GM18951 (cell line): Measurements from ENCODE around the gene FAM180B.
"Not testable (repeated sequence)": the region's sequence is repeated elsewhere in the genome, so short reads cannot be mapped to it uniquely, and the experiment has no call there.

Experiments
- POLR2A ChIP-seq: IDR thresholded peaks from 4 replicates; pipeline ENCODE4 v1.6.1; 2011; ENCODE audit warnings: mild to moderate bottlenecking; ENCODE audit not compliant: insufficient read length, insufficient read depth; ENCODE audit errors: extremely low read depth
- in situ Hi-C: fragments of 300-500 bp; cut with MboI; formaldehyde crosslinking; loops from one replicate; pipeline ENCODE4 v1.12.0; 2022; ENCODE audit warnings: low sequenced_read_pairs, mixed read lengths, inconsistent platforms; ENCODE audit not compliant: unreplicated experiment

Gene FAM180B

DNA sequence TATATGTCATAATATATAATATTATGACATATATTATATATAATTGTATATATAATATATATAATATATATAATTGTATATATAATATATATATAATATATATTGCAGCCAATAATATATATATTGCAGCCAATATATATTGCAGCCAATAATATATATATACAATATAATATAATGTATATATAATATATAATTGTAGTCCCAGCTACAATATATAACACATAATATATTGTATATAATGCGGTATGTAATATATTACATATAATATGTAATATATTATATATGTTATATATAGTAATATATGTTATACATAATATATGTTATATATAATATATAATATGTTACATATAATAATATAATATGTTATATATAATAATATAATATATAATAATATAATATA, 27.8 kb upstream of the FAM180B start:
- no peak for TF ChIP-seq POLR2A
- in situ Hi-C loops, result no loop called here

DNA sequence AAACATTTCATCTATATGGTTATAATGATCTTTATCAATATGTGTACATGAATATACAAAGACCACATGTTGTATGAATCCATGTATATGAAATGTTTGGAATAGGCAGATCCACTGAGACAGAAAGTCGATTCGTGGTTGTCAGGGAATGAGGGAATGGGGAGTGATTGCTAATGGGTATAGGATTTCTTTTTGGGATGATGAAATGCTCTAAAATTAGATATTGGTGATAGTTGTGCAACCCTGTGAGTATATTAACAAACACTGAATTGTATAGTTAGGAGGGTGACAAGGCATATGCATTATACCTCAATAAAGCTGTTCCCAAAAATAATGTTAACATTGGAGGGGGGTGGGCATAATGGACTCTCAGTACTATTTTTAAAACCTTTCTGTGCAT, 26.1 kb upstream of the FAM180B start:
- TF ChIP-seq POLR2A, result no peak
- in situ Hi-C loops, result no loop called here

DNA sequence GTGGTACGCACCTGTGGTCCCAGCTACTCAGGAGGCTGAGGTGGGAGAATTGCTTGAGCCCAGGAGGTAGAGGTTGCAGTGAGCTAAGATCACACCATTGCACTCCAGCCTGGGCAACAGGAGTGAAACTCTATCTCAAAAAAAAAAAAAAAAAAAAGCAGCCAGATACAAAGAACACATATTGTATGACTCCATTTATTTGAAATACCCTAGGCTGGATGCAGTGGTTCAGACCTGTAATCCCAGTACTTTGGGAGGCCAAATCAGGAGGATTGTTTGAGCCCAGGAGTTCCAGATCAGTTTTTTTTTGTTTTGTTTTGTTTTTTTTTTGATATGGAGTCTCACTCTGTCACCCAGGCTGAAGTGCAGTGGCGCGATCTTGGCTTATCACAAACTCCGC, 24.1 kb upstream of the FAM180B start:
- in situ Hi-C loops, result not testable (repeated sequence)

DNA sequence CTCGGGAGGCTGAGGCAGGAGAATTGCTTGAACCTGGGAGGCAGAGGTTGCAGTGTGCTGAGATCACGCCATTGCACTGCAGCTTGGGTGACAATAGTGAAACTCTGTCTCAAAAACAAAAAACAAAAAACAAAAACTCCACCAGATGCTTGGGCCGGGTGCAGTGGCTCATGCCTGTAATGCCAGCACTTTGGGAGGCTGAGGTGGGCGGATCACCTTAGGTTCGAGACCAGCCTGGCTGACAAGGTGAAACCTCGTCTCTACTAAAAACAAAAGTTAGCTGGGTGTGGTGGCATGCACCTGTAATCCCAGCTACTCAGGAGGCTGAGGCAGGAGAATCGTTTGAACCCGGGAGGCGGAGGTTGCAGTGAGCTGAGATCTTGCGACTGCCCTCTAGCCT, 22.1 kb upstream of the FAM180B start:
- in situ Hi-C loops, result not testable (repeated sequence)

DNA sequence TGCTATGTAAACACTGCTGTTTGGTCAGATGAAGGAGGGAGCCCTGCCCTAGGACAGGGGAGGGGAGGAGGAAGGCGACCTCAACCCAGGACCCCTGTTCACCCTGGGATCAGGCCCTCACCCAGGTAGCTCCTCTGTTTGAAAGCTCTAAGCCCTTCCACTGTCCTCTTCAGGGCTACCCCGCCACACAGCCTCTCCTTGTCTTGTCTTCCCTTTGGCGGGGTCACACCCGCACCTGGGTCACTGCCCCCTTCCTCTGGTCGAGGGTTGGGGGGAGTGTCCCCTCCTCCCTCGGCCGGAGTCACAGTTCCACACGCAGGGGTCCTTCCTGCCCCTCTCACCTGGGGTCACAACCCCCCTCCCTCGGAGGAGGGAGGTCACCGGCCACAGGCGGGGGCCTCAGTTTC, 21.5 kb upstream of the FAM180B start:
- in situ Hi-C loops, result no loop called here
- TF ChIP-seq POLR2A, result no peak

DNA sequence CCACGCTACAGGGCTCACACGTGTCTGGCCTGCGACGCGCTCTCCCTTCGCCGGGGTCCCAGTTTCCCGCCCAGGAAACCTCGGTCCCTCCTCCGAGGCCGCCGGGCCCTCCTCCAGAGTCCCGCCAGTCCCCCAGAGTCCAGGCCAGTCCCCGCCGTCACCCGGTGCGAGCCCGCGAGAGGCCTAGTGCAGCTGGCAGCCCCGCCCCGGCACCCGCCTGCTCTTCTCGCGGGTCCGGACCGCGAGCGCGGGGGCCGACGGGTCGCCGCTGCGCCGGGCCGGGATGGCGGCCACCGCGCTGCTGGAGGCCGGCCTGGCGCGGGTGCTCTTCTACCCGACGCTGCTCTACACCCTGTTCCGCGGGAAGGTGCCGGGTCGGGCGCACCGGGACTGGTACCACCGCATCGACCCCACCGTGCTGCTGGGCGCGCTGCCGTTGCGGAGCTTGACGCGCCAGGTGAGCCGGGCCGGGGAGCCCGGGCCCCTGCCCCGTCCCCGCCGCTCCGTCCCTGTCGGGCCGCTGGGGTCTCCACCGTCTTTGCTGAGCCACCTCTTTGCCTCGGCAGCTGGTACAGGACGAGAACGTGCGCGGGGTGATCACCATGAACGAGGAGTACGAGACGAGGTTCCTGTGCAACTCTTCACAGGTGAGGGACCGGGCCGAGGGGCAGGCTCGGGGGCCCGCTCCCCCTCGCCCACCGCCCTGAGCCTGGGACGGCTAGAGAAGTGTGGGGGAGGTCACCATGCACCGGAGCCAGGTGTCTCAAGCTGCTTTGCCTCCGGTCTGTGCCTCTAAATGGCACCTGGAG, 20.9 kb upstream of the FAM180B start, which contains the start of gene PTPMT1:
Gene PTPMT1 (plus strand): TSS at position 260 of the 809 bp plus-strand sequence. CDS start 24 bp downstream, at position 284.
- peak; percentile 91 for TF ChIP-seq POLR2A
- in situ Hi-C loops, result no loop called here

DNA sequence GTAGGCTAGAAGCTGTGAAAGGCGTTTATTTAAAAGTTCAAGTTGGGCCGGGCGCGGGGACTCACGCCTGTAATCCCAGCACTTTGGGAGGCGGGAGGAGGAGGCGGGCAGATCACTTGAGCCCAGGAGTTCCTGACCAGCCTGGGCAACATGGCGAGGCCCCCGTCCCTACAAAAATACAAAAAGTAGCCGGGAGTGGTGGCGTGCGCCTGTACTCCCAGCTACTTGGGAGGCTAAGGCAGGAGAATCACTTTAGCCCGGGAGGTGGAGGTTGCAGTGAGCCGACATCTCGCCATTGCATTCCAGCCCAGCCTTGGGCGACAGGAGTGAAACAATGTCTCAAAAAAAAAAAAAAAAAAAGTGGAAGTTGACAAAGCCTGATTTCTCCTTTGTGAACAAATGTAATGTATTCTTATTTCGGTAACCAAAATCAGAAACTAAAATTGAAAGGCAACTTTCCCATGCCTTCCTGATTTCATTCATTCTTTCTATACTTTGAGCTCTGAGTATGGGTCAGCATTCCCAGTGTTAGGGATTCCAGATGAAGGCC, 20.3 kb upstream of the FAM180B start:
- in situ Hi-C loops, result no loop called here
- TF ChIP-seq POLR2A, result no peak

DNA sequence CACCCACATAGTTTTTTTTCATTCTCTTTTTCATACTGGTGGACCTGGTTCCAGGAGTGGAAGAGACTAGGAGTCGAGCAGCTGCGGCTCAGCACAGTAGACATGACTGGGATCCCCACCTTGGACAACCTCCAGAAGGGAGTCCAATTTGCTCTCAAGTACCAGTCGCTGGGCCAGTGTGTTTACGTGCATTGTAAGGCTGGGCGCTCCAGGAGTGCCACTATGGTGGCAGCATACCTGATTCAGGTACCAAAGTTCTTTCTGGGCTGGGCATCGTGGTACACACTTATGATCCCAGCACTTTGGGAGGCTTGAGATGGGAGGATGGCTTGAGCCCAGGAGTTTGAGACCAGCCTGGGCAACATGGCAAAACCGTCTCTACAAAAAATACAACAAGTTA, 16.8 kb upstream of the FAM180B start:
- in situ Hi-C loops, result no loop called here

DNA sequence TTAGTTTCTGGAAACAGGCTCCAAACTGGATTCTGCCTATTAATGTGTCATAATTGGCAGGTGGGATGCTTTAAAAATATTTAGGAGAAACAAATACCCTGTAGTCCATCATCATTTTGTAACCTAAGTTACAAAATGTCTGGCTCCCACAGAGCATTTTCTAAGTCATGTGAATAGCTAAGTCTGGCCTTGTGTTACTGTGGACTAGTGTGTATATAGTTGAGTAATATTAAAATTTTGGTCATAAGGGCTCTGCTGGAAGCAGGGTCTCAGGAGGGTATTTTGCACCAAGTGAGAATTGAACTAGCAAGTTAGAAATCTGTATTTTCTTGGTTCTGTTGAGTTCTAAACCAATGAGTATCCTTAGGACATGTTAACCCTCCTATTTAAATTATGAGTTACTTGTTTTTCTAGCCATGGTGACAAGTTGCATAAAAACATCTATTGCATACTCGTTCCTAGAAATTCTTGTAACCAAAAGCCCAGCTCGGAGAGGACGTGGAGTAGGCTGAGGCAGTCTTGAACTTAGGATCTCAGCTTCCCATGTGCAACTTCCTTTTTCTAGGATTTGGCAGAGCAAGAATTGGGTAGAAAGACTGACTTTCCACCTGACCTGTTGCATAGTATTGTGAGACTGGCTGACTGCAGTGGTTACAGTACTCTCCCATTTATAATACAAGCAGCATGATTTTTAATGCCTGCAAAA, 15.7 kb upstream of the FAM180B start:
- TF ChIP-seq POLR2A, result no peak
- in situ Hi-C loops, result no loop called here

More for the DNA sequence above, 16.8 kb upstream of the FAM180B start:
- no peak for TF ChIP-seq POLR2A

DNA sequence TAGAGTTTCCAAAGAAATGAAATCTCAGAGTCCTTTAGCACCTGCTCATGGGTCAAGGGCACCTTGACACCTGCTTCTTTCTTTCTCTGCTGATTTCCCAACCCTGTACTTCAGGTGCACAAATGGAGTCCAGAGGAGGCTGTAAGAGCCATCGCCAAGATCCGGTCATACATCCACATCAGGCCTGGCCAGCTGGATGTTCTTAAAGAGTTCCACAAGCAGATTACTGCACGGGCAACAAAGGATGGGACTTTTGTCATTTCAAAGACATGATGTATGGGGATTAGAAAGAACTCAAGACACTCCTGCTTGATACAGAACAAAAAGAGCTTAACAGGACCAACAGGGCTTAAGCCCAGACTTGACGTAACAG, 15.1 kb upstream of the FAM180B start:
- TF ChIP-seq POLR2A, result no peak
- in situ Hi-C loops, result no loop called here

DNA sequence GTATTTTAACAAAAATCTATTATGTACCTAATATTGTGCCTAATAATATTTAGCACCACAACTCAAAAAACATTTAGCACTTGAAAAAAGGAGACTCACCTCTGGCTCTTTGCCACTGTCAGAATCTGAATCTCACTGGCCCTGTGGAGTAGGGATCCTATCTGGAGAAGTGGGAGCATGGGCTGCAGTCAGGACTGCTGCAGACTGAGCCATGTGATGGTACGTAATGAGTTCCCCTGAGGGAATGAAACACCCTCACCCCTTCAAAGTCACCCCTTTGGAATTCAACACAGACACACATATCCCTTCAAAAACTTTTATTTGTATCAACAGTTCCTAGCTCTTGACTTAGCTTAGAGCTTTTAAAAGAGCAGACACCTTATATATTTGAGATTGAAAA, 14.6 kb upstream of the FAM180B start:
- TF ChIP-seq POLR2A, result no peak

DNA sequence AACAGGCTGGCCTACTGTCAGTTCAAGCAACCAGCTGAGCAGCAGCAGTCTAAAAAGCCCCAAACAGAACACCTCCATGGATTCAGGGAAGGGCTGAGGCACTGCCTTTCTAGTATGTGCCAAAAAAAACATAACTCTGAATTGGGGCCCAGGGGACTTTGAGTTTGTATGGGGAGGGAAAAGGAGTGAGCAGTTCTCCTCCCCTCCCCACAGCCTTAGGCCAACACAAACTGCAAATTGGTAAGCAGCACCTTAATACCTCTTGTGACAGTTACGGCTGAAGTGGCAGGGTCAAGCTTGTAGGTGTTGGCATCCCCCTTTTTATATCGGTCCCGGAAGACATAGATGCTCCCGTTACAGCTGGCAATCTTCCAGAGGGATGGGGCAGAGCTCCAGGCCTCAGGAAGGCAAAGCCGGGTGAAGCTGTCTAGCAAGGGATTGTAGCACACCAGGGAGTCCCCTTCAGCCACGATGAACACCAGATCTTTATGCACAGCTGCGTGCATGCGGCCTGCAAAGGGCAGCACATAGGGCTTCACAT, 13.7 kb upstream of the FAM180B start:
- no peak for TF ChIP-seq POLR2A
- in situ Hi-C loops, result no loop called here

More for the DNA sequence above, 14.6 kb upstream of the FAM180B start:
- in situ Hi-C loops, result no loop called here

DNA sequence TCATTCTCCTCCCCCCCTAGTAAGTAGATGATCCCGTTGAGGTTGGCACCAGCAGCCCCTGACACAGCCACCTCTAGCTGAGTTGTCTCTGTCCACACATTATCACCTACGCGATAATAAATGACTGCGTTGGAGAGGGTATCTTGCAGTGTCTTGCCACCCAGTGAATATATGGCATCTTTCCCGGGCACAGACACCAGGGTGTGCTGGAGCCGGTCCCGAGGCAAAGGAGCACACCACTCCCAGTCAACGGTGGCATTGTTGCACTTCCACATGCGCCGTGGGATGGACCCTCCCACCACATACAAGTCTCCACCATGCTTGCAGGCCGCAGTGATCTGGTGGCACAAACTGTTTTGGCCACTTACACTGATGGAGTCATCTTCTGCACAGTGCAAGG, 13.2 kb upstream of the FAM180B start:
- no peak for TF ChIP-seq POLR2A
- in situ Hi-C loops, result no loop called here
